ENCODE results near the gene ANP32B.
"Not testable (repeated sequence)": the region's sequence is repeated elsewhere in the genome, so short reads cannot be mapped to it uniquely, and the experiment has no call there.

The ANP32B gene

GRCh38 chr9:97954550-97954989 is 28.6 kb upstream of the ANP32B start:
- peak; percentile 42 for TF ChIP-seq CTCF (IDR thresholded peaks at IDR 0.05; ENCODE audit: insufficient read depth, low read length, missing control alignments)
- no peak overlapping the region for H3K4me3 ChIP-seq (ENCODE audit: low read depth, low read length)
- DNase-seq (ENCODE audit: low read depth, low spot score), result no peak
- POLR2A ChIA-PET, result no interaction called here
- CTCF ChIA-PET, result interaction anchor here (0.6 to 2.9 kb wide), 4 partner anchors 10 to 31 kb away, joined by 3 to 8 read pairs (median 4); no protein-coding TSS in a partner anchor

GRCh38 chr9:97956331-97956730 is 26.8 kb upstream of the ANP32B start:
- H3K4me3 ChIP-seq (ENCODE audit: low read depth, low read length), result no peak overlapping the region
- TF ChIP-seq CTCF (IDR thresholded peaks at IDR 0.05; ENCODE audit: insufficient read depth, low read length, missing control alignments), result no peak
- no peak for DNase-seq (ENCODE audit: low read depth, low spot score)
- ChIA-PET POLR2A (interaction anchor here (0.9 kb wide), 1 partner anchor 267 kb away, joined by 3 read pairs; no protein-coding TSS in a partner anchor), CTCF (interaction anchor here (1.0 to 1.3 kb wide), 3 partner anchors 12 to 33 kb away, joined by 3 to 5 read pairs (median 3); no protein-coding TSS in a partner anchor)

- ChIA-PET CTCF (interaction anchor here (1.1 to 2.8 kb wide), 4 partner anchors 36 to 304 kb away, joined by 3 to 15 read pairs (median 4); no protein-coding TSS in a partner anchor), POLR2A (no interaction called here)
- no peak for TF ChIP-seq CTCF (IDR thresholded peaks at IDR 0.05; ENCODE audit: insufficient read depth, low read length, missing control alignments)
- no peak overlapping the region for H3K4me3 ChIP-seq (ENCODE audit: low read depth, low read length)
- DNase-seq (ENCODE audit: low read depth, low spot score), result peak; percentile 16
Observed at GRCh38 chr9:97958812-97959511, 24.2 kb upstream of the ANP32B start.

- no peak for DNase-seq (ENCODE audit: low read depth, low spot score)
- CTCF ChIA-PET, result interaction anchor here (1.1 to 2.8 kb wide), 4 partner anchors 36 to 303 kb away, joined by 3 to 15 read pairs (median 4); no protein-coding TSS in a partner anchor
- POLR2A ChIA-PET, result no interaction called here
- H3K4me3 ChIP-seq (ENCODE audit: low read depth, low read length), result no peak overlapping the region
- TF ChIP-seq CTCF (IDR thresholded peaks at IDR 0.05; ENCODE audit: insufficient read depth, low read length, missing control alignments), result no peak
Observed at GRCh38 chr9:97959585-97959984, 23.6 kb upstream of the ANP32B start.

GRCh38 chr9:97960678-97961328 is 22.3 kb upstream of the ANP32B start:
- H3K4me3 ChIP-seq (ENCODE audit: low read depth, low read length); DNase-seq (ENCODE audit: low read depth, low spot score); POLR2A ChIA-PET; CTCF ChIA-PET: not testable (repeated sequence)

GRCh38 chr9:97961361-97961760 is 21.8 kb upstream of the ANP32B start:
- POLR2A ChIA-PET, result no interaction called here
- TF ChIP-seq CTCF (IDR thresholded peaks at IDR 0.05; ENCODE audit: insufficient read depth, low read length, missing control alignments), result no peak
- CTCF ChIA-PET, result interaction anchor here (0.8 to 4.4 kb wide), 3 partner anchors 21 to 73 kb away, joined by 3 to 21 read pairs (median 4); partner anchors contain the start of gene TRMO

More at GRCh38 chr9:97961361-97961760, 21.8 kb upstream of the ANP32B start:
- no peak for DNase-seq (ENCODE audit: low read depth, low spot score)
- H3K4me3 ChIP-seq (ENCODE audit: low read depth, low read length), result no peak overlapping the region
